K562 (cell line): ENCODE results near the gene U2SURP. TPM values are rescaled to one million over a fixed set of nuclear protein-coding genes. Genes with fewer than 3 reads are reported as not detected.
A peak's percentile ranks its signal among the peaks of the same experiment; 100 is the strongest.

Experiments
- ATAC-seq: fragments of 200-7000 bp; cut with Tn5 transposase; 3 replicates; pipeline ENCODE4 v1.9.1; 2020; ENCODE audit warnings: moderate library complexity
- BruUV-seq: library from RNA; stranded (reverse); fragments of 400-500 nt; replicated peaks from 2 replicates; lab custom pipeline; 2021; lab: Mats Ljungman, UMichigan
- CTCF ChIA-PET: fragments of 300-600 bp; formaldehyde crosslinking; extraction: SDS; loops from one replicate; lab custom pipeline; 2021; ENCODE audit warnings: low intra/inter-chr PET ratio; lab: Yijun Ruan, JAX
- POLR2A ChIA-PET: fragments of 300-600, 350-650 bp; sonication (Branson Sonifier 250); formaldehyde crosslinking; extraction: SDS; loops from one replicate; lab custom pipeline; 2021; ENCODE audit warnings: antibody characterized with exemption, inconsistent platforms; lab: Yijun Ruan, JAX
- DNase-seq, 4 experiments: peaks; one replicate each; pipeline versions ENCODE4 v3.0.0 to v3.0.0-alpha.2; 2011 to 2018; ENCODE audit warnings: low spot score in 3 of 4, mixed read lengths in 3 of 4; ENCODE audit errors: extremely low read depth in 1 of 4
- FAIRE-seq: peaks from 2 replicates; lab custom pipeline; 2011; peaks lifted over from hg19 to GRCh38; lab: Jason Lieb, UNC
- H2AFZ ChIP-seq: 2 replicates; pipeline ENCODE4 v1.6.0; 2011; ENCODE audit warnings: low read depth, low read length, control low read depth, inconsistent platforms
- H3K27ac ChIP-seq: fragments of 200-600 bp; 3 replicates; pipeline ENCODE4 v1.8.0; 2011; ENCODE audit warnings: low read depth, mild to moderate bottlenecking, control low read depth, inconsistent platforms, low read length, moderate library complexity, mixed read lengths; ENCODE audit errors: extremely low read depth
- H3K27me3 ChIP-seq, 2 experiments: fragments of 300-600 bp in 1 of 2; 2 replicates in 1 of 2; 3 replicates in 1 of 2; pipeline versions ENCODE4 v1.6.0 to v1.8.0; 2011; ENCODE audit warnings: inconsistent platforms in 2 of 2, low read length in 2 of 2, mild to moderate bottlenecking in 1 of 2, mixed read lengths in 1 of 2, moderate library complexity in 1 of 2; ENCODE audit not compliant: control insufficient read depth in 2 of 2, insufficient read depth in 2 of 2
- H3K36me3 ChIP-seq: fragments of 300-600 bp; 3 replicates; pipeline ENCODE4 v1.8.0; 2011; ENCODE audit warnings: mild to moderate bottlenecking, low read length, inconsistent platforms; ENCODE audit not compliant: control insufficient read depth, insufficient read depth
- H3K4me1 ChIP-seq, 2 experiments: fragments of 200-600 bp in 1 of 2; replicated peaks in 1 of 2; 2 replicates in 1 of 2; 3 replicates in 1 of 2; pipeline versions ENCODE4 v1.5.1 to v1.8.0; 2011; ENCODE audit warnings: inconsistent platforms in 2 of 2, low read length in 2 of 2, mild to moderate bottlenecking in 1 of 2, mixed read lengths in 1 of 2, moderate library complexity in 1 of 2; ENCODE audit not compliant: control insufficient read depth in 2 of 2, insufficient read depth in 2 of 2
- H3K4me2 ChIP-seq: 2 replicates; pipeline ENCODE4 v1.6.1; 2011; ENCODE audit warnings: low read length, control low read depth, inconsistent platforms, mixed read lengths; ENCODE audit not compliant: insufficient read depth
- H3K4me3 ChIP-seq: fragments of 200-600 bp; sonication (generic), shearing (Covaris generic); 2 replicates; pipeline ENCODE4 v1.5.1; 2016; ENCODE audit warnings: control low read depth, inconsistent platforms
- H3K79me2 ChIP-seq: fragments of 200-600 bp; 3 replicates; pipeline ENCODE4 v1.8.0; 2011; ENCODE audit warnings: low read length, inconsistent platforms; ENCODE audit not compliant: control insufficient read depth, insufficient read depth
- H3K9ac ChIP-seq, 2 experiments: 2 replicates each; pipeline versions ENCODE4 v1.6.0 to v1.6.1; 2011; ENCODE audit warnings: low read depth in 2 of 2, low read length in 2 of 2, control low read depth in 1 of 2, inconsistent platforms in 1 of 2, mild to moderate bottlenecking in 1 of 2, mixed read lengths in 1 of 2; ENCODE audit not compliant: insufficient read depth in 1 of 2
- H3K9me1 ChIP-seq: one replicate; pipeline ENCODE4 v1.6.0; 2011; ENCODE audit warnings: inconsistent platforms, mild to moderate bottlenecking, low read length, moderate library complexity; ENCODE audit not compliant: control insufficient read depth, insufficient read depth
- H3K9me3 ChIP-seq: replicated peaks from 2 replicates; pipeline ENCODE4 v1.5.1; 2011; ENCODE audit warnings: low read depth, low read length, inconsistent platforms; ENCODE audit not compliant: control insufficient read depth, insufficient read depth
- H4K20me1 ChIP-seq: replicated peaks from 2 replicates; pipeline ENCODE4 v1.6.1; 2011; ENCODE audit warnings: low read length, inconsistent platforms, mixed read lengths; ENCODE audit not compliant: control insufficient read depth, insufficient read depth
- CBFA2T2 ChIP-seq: fragments of 450-650 bp; conservative IDR thresholded peaks from 2 replicates; pipeline ENCODE4 v1.6.1; 2017; ENCODE audit warnings: mild to moderate bottlenecking
- CBX3 ChIP-seq, 2 experiments: IDR thresholded peaks; 1 replicate in 1 of 2; 2 replicates in 1 of 2; pipeline ENCODE4 v1.6.1; 2012; ENCODE audit warnings: inconsistent platforms in 2 of 2, low read length in 2 of 2, borderline replicate concordance in 1 of 2, control low read depth in 1 of 2
- COPS2 ChIP-seq: fragments of 450-650 bp; conservative IDR thresholded peaks from 2 replicates; pipeline ENCODE4 v1.6.1; 2016; ENCODE audit warnings: mild to moderate bottlenecking, moderate library complexity
- FOXJ3 ChIP-seq: sonication (generic); formaldehyde crosslinking; IDR thresholded peaks from 2 replicates; pipeline ENCODE4 v1.4.0; 2020; ENCODE audit warnings: mild to moderate bottlenecking, missing genetic modification reagents
- FOXK2 ChIP-seq, 2 experiments: fragments of 450-650 bp; IDR thresholded peaks in 1 of 2; conservative IDR thresholded peaks in 1 of 2; 2 replicates each; pipeline ENCODE4 v1.6.1; 2016; ENCODE audit warnings: low read depth in 2 of 2, mild to moderate bottlenecking in 1 of 2
- GATAD2A ChIP-seq: fragments of 450-650 bp; IDR thresholded peaks from 2 replicates; pipeline ENCODE4 v1.6.1; 2017
- MED1 ChIP-seq: sonication (generic); formaldehyde crosslinking; IDR thresholded peaks from 2 replicates; pipeline ENCODE4 v1.8.1; 2023; ENCODE audit warnings: missing genetic modification reagents, borderline replicate concordance
- NCOA4 ChIP-seq: fragments of 450-650 bp; IDR thresholded peaks from 2 replicates; pipeline ENCODE4 v1.6.1; 2018; ENCODE audit warnings: mild to moderate bottlenecking; ENCODE audit not compliant: partially characterized antibody
- NR4A1 ChIP-seq, 2 experiments: fragments of 250-450 bp in 1 of 2; fragments of 450-650 bp in 1 of 2; sonication (Bioruptor Pico) in 1 of 2; IDR thresholded peaks; 2 replicates each; pipeline versions ENCODE4 v1.4.0 to v1.6.1; 2016 to 2020; ENCODE audit warnings: mild to moderate bottlenecking in 2 of 2, missing compliant biosample characterization in 1 of 2, missing genetic modification characterization in 1 of 2, moderate library complexity in 1 of 2
- SMC3 ChIP-seq: conservative IDR thresholded peaks from 2 replicates; pipeline ENCODE4 v1.6.1; 2011; ENCODE audit warnings: low read depth, low read length, improper control_type of control experiment; ENCODE audit not compliant: insufficient read depth
- TAF9B ChIP-seq: fragments of 450-650 bp; IDR thresholded peaks from 2 replicates; pipeline ENCODE4 v1.6.1; 2018; ENCODE audit warnings: mild to moderate bottlenecking; ENCODE audit not compliant: partially characterized antibody
- TRIM24 ChIP-seq, 2 experiments: fragments of 450-650 bp; IDR thresholded peaks; 2 replicates each; pipeline ENCODE4 v1.6.1; 2016
- TRIM28 ChIP-seq: fragments of 450-650 bp; IDR thresholded peaks from 2 replicates; pipeline ENCODE4 v1.6.1; 2017
- XRCC5 ChIP-seq: fragments of 200-400 bp; formaldehyde crosslinking; IDR thresholded peaks from 2 replicates; pipeline ENCODE4 v1.6.1; 2017; ENCODE audit warnings: low read depth, mild to moderate bottlenecking, low read length
- ZBTB17 ChIP-seq: fragments of 450-650 bp; formaldehyde crosslinking; IDR thresholded peaks from 2 replicates; pipeline ENCODE4 v1.4.0; 2020; ENCODE audit warnings: mild to moderate bottlenecking
- ZC3H11A ChIP-seq: IDR thresholded peaks from 2 replicates; pipeline ENCODE4 v1.6.1; 2012; ENCODE audit warnings: low read depth, low read length, improper control_type of control experiment
- ZNF174 ChIP-seq: fragments of 250-450 bp; sonication (Bioruptor Pico); IDR thresholded peaks from 2 replicates; pipeline ENCODE4 v1.4.0; 2020; ENCODE audit warnings: mild to moderate bottlenecking
- ZNF239 ChIP-seq: fragments of 250-450 bp; sonication (Bioruptor Pico); IDR thresholded peaks from 2 replicates; pipeline ENCODE4 v1.4.0; 2020; ENCODE audit warnings: mild to moderate bottlenecking
- ZNF253 ChIP-seq: fragments of 250-450 bp; sonication (Bioruptor Pico); conservative IDR thresholded peaks from 2 replicates; pipeline ENCODE4 v1.6.1; 2021; ENCODE audit warnings: mild to moderate bottlenecking
- ZNF311 ChIP-seq: fragments of 250-450 bp; sonication (Bioruptor Pico); IDR thresholded peaks from 2 replicates; pipeline ENCODE4 v1.4.0; 2020; ENCODE audit warnings: mild to moderate bottlenecking, moderate library complexity
- ZNF507 ChIP-seq: conservative IDR thresholded peaks from 2 replicates; pipeline ENCODE4 v1.6.1; 2017; ENCODE audit warnings: missing genetic modification characterization, missing compliant biosample characterization
- WGBS: fragments of 100-300 bp; shearing (Covaris generic); methylation state at CpG from one replicate; pipeline ENCODE4 v1.1.6; 2016; ENCODE audit warnings: low coverage, mixed read lengths; ENCODE audit not compliant: insufficient coverage; ENCODE audit errors: missing lambda C conversion rate; 5-methylcytosine and 5-hydroxymethylcytosine counted together
- in situ Hi-C: fragments of 300-500 bp; cut with MboI; formaldehyde crosslinking; loops from 4 replicates; pipeline ENCODE4 v1.15.0; 2018; ENCODE audit warnings: inconsistent platforms, mixed read lengths
- intact Hi-C: fragments of 100-400 bp; cut with micrococcal nuclease; formaldehyde crosslinking; loops from 2 replicates; pipeline ENCODE4 v1.14.2; 2022
- polyA plus RNA-seq, 8 experiments: library from polyadenylated mRNA; depleted of rRNA in 4 of 8; stranded (reverse) in 5 of 8; unstranded in 3 of 8; fragments of >200 nt; fragmentation: Nextera tagmentation in 2 of 8; fragmentation: Illumina TruSeq in 1 of 8; extraction: Ambion mirVana in 2 of 8; extraction: Trizol in 1 of 8; gene quantifications; 2 replicates each; pipeline versions ENCODE4 v1.2.1 to v1.2.3, GENCODE V29; 2011 to 2014; ENCODE audit warnings: inconsistent platforms in 1 of 8, missing spikeins in 1 of 8
- total RNA-seq, 7 experiments: library from RNA; depleted of rRNA in 6 of 7; stranded (reverse); fragments of >200 nt in 6 of 7; fragmentation: Illumina TruSeq in 2 of 7; extraction: Trizol in 2 of 7; gene quantifications; 2 replicates each; pipeline versions ENCODE4 v1.2.1 to v1.2.3, GENCODE V29; 2011 to 2021; ENCODE audit warnings: low replicate concordance in 1 of 7
- TF ChIP-seq, protein P1 (sequence below): fragments of 450-650 bp; IDR thresholded peaks from 2 replicates; pipeline ENCODE4 v1.6.1; 2016; ENCODE audit warnings: mild to moderate bottlenecking
- TF ChIP-seq, protein P2 (sequence below): fragments of 450-650 bp; formaldehyde crosslinking; IDR thresholded peaks from 2 replicates; pipeline ENCODE4 v1.4.0; 2020; ENCODE audit warnings: mild to moderate bottlenecking, moderate library complexity

U2SURP gene
- total and polyA plus RNA-seq, 9 of the 15 experiments (the other 6 are each of a cell fraction or from before 2014, with no cell fraction given) = 128 to 322 (median 191) TPM

DNA sequence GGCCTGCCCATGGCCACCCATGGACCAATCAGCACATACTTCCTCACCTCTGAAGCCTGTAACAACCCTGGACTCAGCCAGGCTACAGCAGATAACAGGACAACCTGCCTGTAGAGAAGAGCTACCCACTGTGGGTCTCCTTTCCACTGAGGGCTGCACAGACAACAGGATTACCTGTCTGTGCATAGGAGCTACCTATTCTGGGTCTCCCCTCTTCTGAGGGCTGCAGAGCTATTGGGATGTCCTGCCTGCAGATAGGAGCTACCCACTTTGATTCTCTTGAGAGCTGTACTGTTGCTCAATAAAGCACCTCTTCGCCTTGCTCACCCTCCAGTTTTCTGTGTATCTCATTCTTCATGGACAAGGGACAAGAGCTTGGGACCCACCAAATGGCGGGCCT is 94.4 kb downstream of the U2SURP start:
- CTCF ChIA-PET = no interaction called here
- Histone ChIP-seq H3K9ac (no peak overlapping the region), H3K4me2 (no peak overlapping the region), H3K4me1 (peaks cover 4 to 11% of the 10 kb centered on the region in 2 experiments; a peak in 3 of 5 replicates), H3K27ac (no peak overlapping the region), H3K36me3 (no peaks in the 10 kb centered on the region), H4K20me1 (no peaks in the 10 kb centered on the region), H3K9me1 (no peaks in the 10 kb centered on the region), H3K4me3 (no peak overlapping the region), H3K9me3 (peaks cover 10% of the 10 kb centered on the region), H3K27me3 (no peaks in the 10 kb centered on the region), H2AFZ (no peak overlapping the region), H3K79me2 (no peaks in the 10 kb centered on the region)
- POLR2A ChIA-PET = interaction anchor here (0.8 to 1.3 kb wide), 3 partner anchors 11 to 22 kb away, joined by 3 to 7 read pairs (median 4); no protein-coding TSS in a partner anchor
- in situ Hi-C loops = no loop called here
- no TSS peak for BruUV-seq
- DNase-seq (no peak), ATAC-seq (no peak), FAIRE-seq (no peak)
- WGBS = 90% methylated on average over 2 of the region's 2 CpGs
- intact Hi-C loops = no loop called here
- no peak for TF ChIP-seq COPS2
- TF ChIP-seq TRIM24 (IDR thresholded peaks at IDR 0.05) = peak; percentile 51 to 73; a peak in 3 of 4 replicates
- no peak for TF ChIP-seq SMC3
- TF ChIP-seq NR4A1 (CRISPR knock-in tag; IDR thresholded peaks at IDR 0.05) = no peak
- TF ChIP-seq NR4A1 (tag; IDR thresholded peaks at IDR 0.05) = no peak
- TF ChIP-seq, protein P1, sequence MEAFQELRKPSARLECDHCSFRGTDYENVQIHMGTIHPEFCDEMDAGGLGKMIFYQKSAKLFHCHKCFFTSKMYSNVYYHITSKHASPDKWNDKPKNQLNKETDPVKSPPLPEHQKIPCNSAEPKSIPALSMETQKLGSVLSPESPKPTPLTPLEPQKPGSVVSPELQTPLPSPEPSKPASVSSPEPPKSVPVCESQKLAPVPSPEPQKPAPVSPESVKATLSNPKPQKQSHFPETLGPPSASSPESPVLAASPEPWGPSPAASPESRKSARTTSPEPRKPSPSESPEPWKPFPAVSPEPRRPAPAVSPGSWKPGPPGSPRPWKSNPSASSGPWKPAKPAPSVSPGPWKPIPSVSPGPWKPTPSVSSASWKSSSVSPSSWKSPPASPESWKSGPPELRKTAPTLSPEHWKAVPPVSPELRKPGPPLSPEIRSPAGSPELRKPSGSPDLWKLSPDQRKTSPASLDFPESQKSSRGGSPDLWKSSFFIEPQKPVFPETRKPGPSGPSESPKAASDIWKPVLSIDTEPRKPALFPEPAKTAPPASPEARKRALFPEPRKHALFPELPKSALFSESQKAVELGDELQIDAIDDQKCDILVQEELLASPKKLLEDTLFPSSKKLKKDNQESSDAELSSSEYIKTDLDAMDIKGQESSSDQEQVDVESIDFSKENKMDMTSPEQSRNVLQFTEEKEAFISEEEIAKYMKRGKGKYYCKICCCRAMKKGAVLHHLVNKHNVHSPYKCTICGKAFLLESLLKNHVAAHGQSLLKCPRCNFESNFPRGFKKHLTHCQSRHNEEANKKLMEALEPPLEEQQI = no peak
- TF ChIP-seq ZNF311 (CRISPR knock-in tag) = no peak
- no peak for TF ChIP-seq MED1 (CRISPR knock-in tag)
- TF ChIP-seq FOXJ3 (CRISPR knock-in tag) = no peak
- no peak for TF ChIP-seq GATAD2A
- TF ChIP-seq ZNF239 (CRISPR knock-in tag) = no peak
- no peak for TF ChIP-seq ZNF174
- no peak for TF ChIP-seq NCOA4
- TF ChIP-seq, protein P2, sequence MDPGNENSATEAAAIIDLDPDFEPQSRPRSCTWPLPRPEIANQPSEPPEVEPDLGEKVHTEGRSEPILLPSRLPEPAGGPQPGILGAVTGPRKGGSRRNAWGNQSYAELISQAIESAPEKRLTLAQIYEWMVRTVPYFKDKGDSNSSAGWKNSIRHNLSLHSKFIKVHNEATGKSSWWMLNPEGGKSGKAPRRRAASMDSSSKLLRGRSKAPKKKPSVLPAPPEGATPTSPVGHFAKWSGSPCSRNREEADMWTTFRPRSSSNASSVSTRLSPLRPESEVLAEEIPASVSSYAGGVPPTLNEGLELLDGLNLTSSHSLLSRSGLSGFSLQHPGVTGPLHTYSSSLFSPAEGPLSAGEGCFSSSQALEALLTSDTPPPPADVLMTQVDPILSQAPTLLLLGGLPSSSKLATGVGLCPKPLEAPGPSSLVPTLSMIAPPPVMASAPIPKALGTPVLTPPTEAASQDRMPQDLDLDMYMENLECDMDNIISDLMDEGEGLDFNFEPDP (CRISPR knock-in tag) = no peak
- no peak for TF ChIP-seq FOXK2 (conservative IDR thresholded peaks at IDR 0.05 in 1 of 2, IDR thresholded peaks at IDR 0.05 in 1 of 2; ENCODE audit: low read depth in 2 of 2)
- peak in 1 of 2 experiments; percentile 84; a peak in 2 of 3 replicates for TF ChIP-seq CBX3 (IDR thresholded peaks at IDR 0.05; ENCODE audit: borderline replicate concordance in 1 of 2, low read length in 2 of 2)
- no peak for TF ChIP-seq ZNF253 (CRISPR knock-in tag)
- no peak for TF ChIP-seq TAF9B
- TF ChIP-seq ZNF507 (tag) = no peak
- TF ChIP-seq TRIM28 = peak; percentile 87
- TF ChIP-seq XRCC5 = no peak
- no peak for TF ChIP-seq ZC3H11A
- no peak for TF ChIP-seq ZBTB17 (CRISPR knock-in tag)
- TF ChIP-seq CBFA2T2 = no peak
